NCI-H1694 (cell line): ENCODE results near the gene TSC22D3.
A peak's percentile ranks its signal among the peaks of the same experiment; 100 is the strongest.

Experiments
- DNase-seq: peaks from one replicate; lab custom pipeline; 2025; lab: John Stamatoyannopoulos, UW

Gene TSC22D3

GRCh38 chrX:107760304-107761077 is 15.1 kb downstream of the TSC22D3 start:
- DNase-seq = no peak

- no peak for DNase-seq
Observed at GRCh38 chrX:107758231-107758766, 17.3 kb downstream of the TSC22D3 start.

- DNase-seq = no peak
Observed at GRCh38 chrX:107755721-107756120, 19.9 kb downstream of the TSC22D3 start.

- no peak for DNase-seq
Observed at GRCh38 chrX:107753187-107753586, 22.4 kb downstream of the TSC22D3 start.

GRCh38 chrX:107752714-107753113 is 22.9 kb downstream of the TSC22D3 start:
- no peak for DNase-seq

- no peak for DNase-seq
Observed at GRCh38 chrX:107752043-107752442, 23.5 kb downstream of the TSC22D3 start.

- DNase-seq = no peak
Observed at GRCh38 chrX:107750861-107751445, 24.6 kb downstream of the TSC22D3 start.

GRCh38 chrX:107750263-107750662 is 25.3 kb downstream of the TSC22D3 start:
- no peak for DNase-seq

GRCh38 chrX:107748506-107748905 is 27.1 kb downstream of the TSC22D3 start:
- DNase-seq = no peak

- peak; percentile 44 for DNase-seq
Observed at GRCh38 chrX:107747596-107748161, 27.9 kb downstream of the TSC22D3 start.

GRCh38 chrX:107744868-107745267 is 30.7 kb downstream of the TSC22D3 start:
- DNase-seq = no peak

- no peak for DNase-seq
Observed at GRCh38 chrX:107743995-107744394, 31.6 kb downstream of the TSC22D3 start.

GRCh38 chrX:107742700-107743191 is 32.8 kb downstream of the TSC22D3 start:
- no peak for DNase-seq

- no peak for DNase-seq
Observed at GRCh38 chrX:107741404-107741790, 34.2 kb downstream of the TSC22D3 start.

GRCh38 chrX:107739541-107739940 is 36.0 kb downstream of the TSC22D3 start:
- DNase-seq = no peak

GRCh38 chrX:107738768-107739167 is 36.8 kb downstream of the TSC22D3 start:
- no peak for DNase-seq

- no peak for DNase-seq
Observed at GRCh38 chrX:107738272-107738671, 37.3 kb downstream of the TSC22D3 start.

GRCh38 chrX:107736781-107737531 is 38.6 kb downstream of the TSC22D3 start:
- DNase-seq = no peak

- no peak for DNase-seq
Observed at GRCh38 chrX:107734646-107735045, 40.9 kb downstream of the TSC22D3 start.

- DNase-seq = no peak
Observed at GRCh38 chrX:107733686-107734085, 41.9 kb downstream of the TSC22D3 start.

- no peak for DNase-seq
Observed at GRCh38 chrX:107731831-107732502, 43.6 kb downstream of the TSC22D3 start.
